A673 (cell line): ENCODE data around the gene MRPL1. TPM values are rescaled to one million over a fixed set of nuclear protein-coding genes. Genes with fewer than 3 reads are reported as not detected.

ENCODE experiments used
- BruUV-seq: library from RNA; stranded (reverse); fragments of 400-500 nt; replicated peaks from 2 replicates; lab custom pipeline; 2021; lab: Mats Ljungman, UMichigan
- CTCF ChIA-PET: fragments of 300-600 bp; sonication (Branson Sonifier 250); formaldehyde crosslinking; loops from one replicate; lab custom pipeline; 2022; ENCODE audit warnings: antibody characterized with exemption; lab: Charles Lee
- POLR2A ChIA-PET: fragments of 300-600 bp; sonication (Branson Sonifier 250); formaldehyde crosslinking; loops from one replicate; lab custom pipeline; 2022; ENCODE audit warnings: antibody characterized with exemption; ENCODE audit not compliant: low non-redundant PET; lab: Charles Lee
- DNase-seq: peaks from one replicate; pipeline ENCODE4 v3.0.0-alpha.2; 2015; ENCODE audit warnings: low spot score
- H3K27ac ChIP-seq: fragments of 200-600 bp; sonication (generic); 2 replicates; pipeline ENCODE4 v1.5.1; 2016; ENCODE audit warnings: mixed run types, low read depth, mild to moderate bottlenecking, mixed read lengths, antibody characterized with exemption, low read length; ENCODE audit not compliant: poor library complexity, severe bottlenecking
- H3K27me3 ChIP-seq: fragments of 200-600 bp; sonication (generic); replicated peaks from 2 replicates; pipeline ENCODE4 v1.6.1; 2017; ENCODE audit warnings: mixed run types, low read depth, mild to moderate bottlenecking, mixed read lengths, antibody characterized with exemption, low read length; ENCODE audit not compliant: insufficient read depth, poor library complexity
- H3K36me3 ChIP-seq: fragments of 200-600 bp; sonication (generic); 2 replicates; pipeline ENCODE4 v1.6.1; 2016; ENCODE audit warnings: mixed run types, mild to moderate bottlenecking, mixed read lengths, antibody characterized with exemption, low read length; ENCODE audit not compliant: insufficient read depth, poor library complexity, severe bottlenecking
- H3K4me1 ChIP-seq: fragments of 200-600 bp; sonication (generic); 2 replicates; pipeline ENCODE4 v1.6.1; 2017; ENCODE audit warnings: mixed run types, mild to moderate bottlenecking, mixed read lengths, antibody characterized with exemption, low read length; ENCODE audit not compliant: insufficient read depth, poor library complexity, severe bottlenecking
- H3K4me3 ChIP-seq: fragments of 200-600 bp; sonication (generic); 2 replicates; pipeline ENCODE4 v1.5.1; 2016; ENCODE audit warnings: low read depth, mixed run types, mild to moderate bottlenecking, mixed read lengths, low read length; ENCODE audit not compliant: poor library complexity, severe bottlenecking
- H3K9me3 ChIP-seq: fragments of 200-600 bp; sonication (generic); 2 replicates; pipeline ENCODE4 v1.6.1; 2016; ENCODE audit warnings: mixed run types, low read depth, mild to moderate bottlenecking, mixed read lengths, antibody characterized with exemption, low read length; ENCODE audit not compliant: poor library complexity, severe bottlenecking
- CTCF ChIP-seq: fragments of 300-800, 200-600 bp; sonication (generic); conservative IDR thresholded peaks from 2 replicates; pipeline ENCODE4 v1.5.1; 2017; ENCODE audit warnings: low read depth, mild to moderate bottlenecking, antibody characterized with exemption, low read length, moderate library complexity, mixed read lengths
- EZH2 ChIP-seq: fragments of 200-600 bp; sonication (generic); IDR thresholded peaks from 2 replicates; pipeline ENCODE4 v1.6.1; 2017; ENCODE audit warnings: borderline replicate concordance, low read depth, mild to moderate bottlenecking, mixed read lengths, antibody characterized with exemption, low read length; ENCODE audit not compliant: poor library complexity, severe bottlenecking
- intact Hi-C: fragments of 100-400 bp; cut with micrococcal nuclease; formaldehyde crosslinking; loops from one replicate; pipeline ENCODE4 v1.10.0; 2022; ENCODE audit not compliant: unreplicated experiment
- total RNA-seq: library from RNA; stranded (reverse); gene quantifications from 2 replicates; pipeline ENCODE4 v1.2.3, GENCODE V29; 2021

Gene MRPL1
- total RNA-seq, 1 experiment from 2014 or later = 32.2 TPM

- Histone ChIP-seq H3K36me3 (no peaks in the 10 kb centered on the region), H3K9me3 (no peaks in the 10 kb centered on the region), H3K4me3 (no peak overlapping the region), H3K4me1 (no peaks in the 10 kb centered on the region), H3K27ac (no peak overlapping the region), H3K27me3 (no peaks in the 10 kb centered on the region)
- intact Hi-C loops = no loop called here
- CTCF ChIA-PET = no interaction called here
- TF ChIP-seq CTCF = no peak
- TF ChIP-seq EZH2 = no peak
- no TSS peak for BruUV-seq
- DNase-seq = no peak
- POLR2A ChIA-PET = no interaction called here
Observed at GRCh38 chr4:77917075-77917474, 54.4 kb downstream of the MRPL1 start.

GRCh38 chr4:77917601-77918000 lies 55.0 kb downstream of the MRPL1 start:
- H3K4me1 ChIP-seq = no peaks in the 10 kb centered on the region
- TF ChIP-seq EZH2 (no peak), CTCF (no peak)
- H3K4me3 ChIP-seq = no peak overlapping the region
- intact Hi-C loops = no loop called here
- H3K27ac ChIP-seq = no peak overlapping the region
- H3K9me3 ChIP-seq = no peaks in the 10 kb centered on the region
- ChIA-PET CTCF (no interaction called here), POLR2A (no interaction called here)
- H3K36me3 ChIP-seq = no peaks in the 10 kb centered on the region
- H3K27me3 ChIP-seq = no peaks in the 10 kb centered on the region
- BruUV-seq = no TSS peak
- no peak for DNase-seq

GRCh38 chr4:77920371-77920770 lies 57.7 kb downstream of the MRPL1 start:
- Histone ChIP-seq H3K36me3 (no peaks in the 10 kb centered on the region), H3K27ac (no peak overlapping the region), H3K27me3 (no peaks in the 10 kb centered on the region), H3K9me3 (no peaks in the 10 kb centered on the region), H3K4me3 (no peak overlapping the region), H3K4me1 (no peaks in the 10 kb centered on the region)
- POLR2A ChIA-PET = no interaction called here
- DNase-seq = no peak
- TF ChIP-seq EZH2 (no peak), CTCF (no peak)
- intact Hi-C loops = no loop called here
- BruUV-seq = no TSS peak
- CTCF ChIA-PET = no interaction called here
